HL-60 (cell line): ENCODE measurements around the gene LPIN3.

Source experiments
- CTCF ChIP-seq: IDR thresholded peaks from one replicate; pipeline ENCODE4 v1.5.1; 2011; ENCODE audit warnings: low read length, control low read depth, inconsistent platforms; ENCODE audit not compliant: insufficient read depth
- GABPA ChIP-seq: IDR thresholded peaks from 2 replicates; pipeline ENCODE4 v1.6.1; 2012; ENCODE audit warnings: low read depth
- POLR2AphosphoS5 ChIP-seq: IDR thresholded peaks from 2 replicates; pipeline ENCODE4 v1.6.1; 2012; ENCODE audit warnings: low read depth
- SPI1 ChIP-seq: IDR thresholded peaks from 2 replicates; pipeline ENCODE4 v1.6.1; 2012; ENCODE audit warnings: low read depth, mild to moderate bottlenecking, borderline replicate concordance

- TF ChIP-seq CTCF (no peak), GABPA (no peak), POLR2AphosphoS5 (no peak), SPI1 (no peak)
Observed at GRCh38 chr20:41334036-41334435, 6.6 kb upstream of the LPIN3 start.
